ENCODE data around the gene DDX47.

GRCh38 chr12:12839873-12840579, 26.9 kb downstream of the DDX47 start:
- no peak for TF ChIP-seq EP300 (IDR thresholded peaks at IDR 0.05)
- no peak for TF ChIP-seq CTCF (IDR thresholded peaks at IDR 0.05)
- TF ChIP-seq POLR2AphosphoS5 (IDR thresholded peaks at IDR 0.05) = no peak
